GM12874 (cell line): ENCODE results near the gene SS18L1.

Source experiments
- CTCF ChIP-seq: IDR thresholded peaks from 2 replicates; pipeline ENCODE4 v1.5.1; 2011; ENCODE audit warnings: low read depth, mild to moderate bottlenecking, control low read depth, low read length, moderate library complexity; ENCODE audit not compliant: insufficient read depth

SS18L1 gene

GRCh38 chr20:62141397-62142251 is 1.9 kb upstream of the SS18L1 start:
- peak; percentile 17; the same call in 1 of the 2 replicates for TF ChIP-seq CTCF

GRCh38 chr20:62142252-62143080 is 1.1 kb upstream of the SS18L1 start:
- TF ChIP-seq CTCF: no peak

GRCh38 chr20:62143957-62144825 is 622 bp downstream of the SS18L1 start:
- TF ChIP-seq CTCF: no peak

- no peak for TF ChIP-seq CTCF
These were observed 2.1 kb downstream of the SS18L1 start for GRCh38 chr20:62145688-62146018.

- TF ChIP-seq CTCF: no peak
These were observed 2.6 kb downstream of the SS18L1 start for GRCh38 chr20:62146019-62146755.

- no peak for TF ChIP-seq CTCF
These were observed 3.6 kb downstream of the SS18L1 start for GRCh38 chr20:62147125-62147524.
